IPS-NIHi7 (cell line): ENCODE results near the gene FLYWCH2.
A peak's percentile ranks its signal among the peaks of the same experiment; 100 is the strongest.
"Not testable (repeated sequence)": the region's sequence is repeated elsewhere in the genome, so short reads cannot be mapped to it uniquely, and the experiment has no call there.

Source experiments
- DNase-seq: peaks from one replicate; pipeline ENCODE4 v3.0.0; 2012; ENCODE audit warnings: mixed read lengths; ENCODE audit errors: extremely low spot score

Gene FLYWCH2

GRCh38 chr16:2912330-2913199, 29.6 kb downstream of the FLYWCH2 start:
- no peak for DNase-seq

DNA sequence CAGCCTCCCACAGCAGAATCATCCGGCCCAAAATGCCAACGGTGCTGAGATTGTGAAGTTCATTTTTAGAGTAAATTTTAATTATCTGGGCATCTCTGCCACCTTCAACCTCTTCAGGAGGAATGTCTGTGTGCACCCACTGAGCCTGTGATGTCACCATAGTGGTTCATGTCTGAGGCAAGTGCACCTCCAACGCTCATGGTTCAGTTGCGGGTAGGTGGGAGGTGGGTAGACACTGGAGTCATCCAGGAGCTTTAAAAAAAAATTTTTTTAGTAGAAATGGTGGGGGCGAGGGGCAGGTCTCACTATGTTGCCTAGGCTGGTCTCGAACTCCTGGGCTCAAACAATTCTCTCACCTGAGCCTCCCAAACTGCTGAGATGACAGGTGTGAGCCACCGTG, 30.6 kb downstream of the FLYWCH2 start:
- no peak for DNase-seq

GRCh38 chr16:2914233-2914632, 31.2 kb downstream of the FLYWCH2 start:
- no peak for DNase-seq

GRCh38 chr16:2915196-2915929, 32.3 kb downstream of the FLYWCH2 start:
- no peak for DNase-seq

DNA sequence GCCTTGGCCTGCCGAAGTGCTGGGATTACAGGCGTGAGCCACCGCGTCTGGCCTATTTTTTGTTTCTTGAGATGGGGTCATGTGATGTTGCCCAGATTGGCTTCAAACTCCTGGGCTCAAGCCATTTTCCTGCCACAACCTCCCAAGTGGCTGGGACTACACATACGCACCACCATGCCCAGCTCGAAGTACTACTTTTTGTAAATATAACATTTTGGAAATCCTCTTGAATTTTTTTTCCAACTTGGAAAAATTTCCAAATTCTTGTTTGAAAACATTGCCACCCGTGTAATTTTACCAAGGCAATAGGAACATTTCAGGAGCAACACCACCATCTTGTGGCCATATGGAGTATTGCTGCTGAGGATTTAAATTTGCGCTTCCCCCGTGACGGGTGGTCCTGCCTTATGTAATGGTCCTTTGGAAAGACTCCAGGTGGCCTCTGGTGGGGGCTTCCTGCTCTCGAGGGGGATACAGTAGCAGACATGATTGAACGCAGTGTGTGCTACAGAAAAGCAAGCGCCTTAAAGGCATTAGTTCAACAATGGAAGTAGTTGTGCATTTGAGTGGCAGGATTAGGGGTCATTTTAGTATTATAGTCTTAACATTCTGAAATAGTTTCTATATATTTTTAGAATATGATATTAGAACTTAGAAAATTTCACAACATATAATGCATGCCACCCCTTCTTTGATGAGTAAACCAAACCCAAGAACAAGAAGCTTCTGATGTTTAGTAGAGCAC, 36.7 kb downstream of the FLYWCH2 start:
- DNase-seq: peak; percentile 49

DNA sequence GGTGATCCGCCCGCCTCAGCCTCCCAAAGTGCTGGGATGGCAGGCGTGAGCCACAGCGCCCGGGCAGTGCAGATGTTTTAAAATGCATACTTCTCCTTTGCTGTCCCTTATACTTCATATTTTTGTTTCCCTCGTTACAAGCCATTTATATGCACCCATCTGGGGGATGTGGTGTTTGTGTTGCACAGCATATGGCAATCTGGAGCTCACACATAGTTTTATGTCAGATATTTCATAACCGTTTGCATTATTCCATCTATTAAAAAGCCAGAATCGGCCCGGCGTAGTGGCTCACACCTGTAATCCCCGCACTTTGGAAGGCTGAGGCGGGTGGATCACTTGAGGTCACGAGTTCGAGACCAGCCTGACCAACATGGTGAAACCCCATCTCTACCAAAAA, 40.5 kb downstream of the FLYWCH2 start:
- no peak for DNase-seq

DNA sequence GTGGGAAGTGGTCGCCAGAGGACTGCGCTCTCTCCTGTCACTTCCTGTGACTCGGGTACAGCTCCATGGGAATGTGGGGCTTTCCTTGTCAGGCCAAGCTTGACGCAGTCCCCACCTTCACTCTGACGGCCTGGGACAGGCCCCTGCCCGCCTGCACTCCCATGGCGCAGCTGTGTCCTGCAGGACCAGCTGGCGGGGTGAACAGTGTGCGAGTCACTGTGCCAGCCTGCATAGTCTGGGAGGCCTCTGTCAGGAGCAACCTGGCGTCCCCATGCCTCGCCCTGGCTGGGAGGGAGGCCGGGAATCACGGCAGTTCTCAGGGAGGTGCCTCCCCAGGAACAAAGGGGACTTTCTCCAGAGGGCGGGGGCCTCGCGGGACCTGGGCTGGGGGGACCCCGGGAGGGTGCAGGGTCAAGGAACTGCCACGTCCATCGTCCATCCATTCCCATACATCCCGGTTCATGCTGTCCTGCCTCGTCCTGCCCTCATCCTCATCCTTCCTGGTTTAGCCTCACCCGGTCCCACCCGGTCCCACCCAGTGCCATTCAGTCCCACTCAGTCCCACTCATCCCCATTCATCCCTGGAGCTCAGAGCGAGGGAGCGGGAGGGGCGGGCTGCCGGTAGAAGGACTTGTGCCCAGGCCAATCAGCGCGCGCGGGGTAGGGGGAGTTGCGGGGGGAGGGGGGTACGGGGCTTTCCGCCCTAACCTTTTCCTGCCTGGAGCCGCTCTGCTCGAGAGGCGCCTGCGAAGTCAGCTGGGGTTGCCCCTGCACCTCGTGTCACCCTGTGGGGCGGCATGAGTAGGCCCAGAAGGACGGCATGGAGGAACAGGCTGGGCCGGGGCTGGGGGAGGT, 42.1 kb downstream of the FLYWCH2 start:
- DNase-seq: peak; percentile 74

- no peak for DNase-seq
These were observed 43.1 kb downstream of the FLYWCH2 start for GRCh38 chr16:2925951-2926649.

DNA sequence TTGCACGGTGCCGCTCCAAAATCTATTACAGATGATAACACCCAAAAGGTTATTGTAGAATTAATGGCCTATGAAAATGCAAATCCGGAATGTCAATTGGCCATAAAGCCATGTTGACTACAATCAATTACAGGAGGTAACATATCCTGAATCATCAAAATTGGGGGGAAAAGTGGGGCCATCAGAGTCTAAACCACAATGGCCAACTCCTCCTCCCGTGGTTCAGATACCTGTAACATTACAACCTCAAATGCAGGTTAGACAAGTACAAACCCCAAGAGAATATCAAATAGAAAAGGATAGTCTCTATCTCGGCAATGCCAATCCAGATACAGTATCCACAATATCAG, 43.6 kb downstream of the FLYWCH2 start:
- DNase-seq: no peak

DNA sequence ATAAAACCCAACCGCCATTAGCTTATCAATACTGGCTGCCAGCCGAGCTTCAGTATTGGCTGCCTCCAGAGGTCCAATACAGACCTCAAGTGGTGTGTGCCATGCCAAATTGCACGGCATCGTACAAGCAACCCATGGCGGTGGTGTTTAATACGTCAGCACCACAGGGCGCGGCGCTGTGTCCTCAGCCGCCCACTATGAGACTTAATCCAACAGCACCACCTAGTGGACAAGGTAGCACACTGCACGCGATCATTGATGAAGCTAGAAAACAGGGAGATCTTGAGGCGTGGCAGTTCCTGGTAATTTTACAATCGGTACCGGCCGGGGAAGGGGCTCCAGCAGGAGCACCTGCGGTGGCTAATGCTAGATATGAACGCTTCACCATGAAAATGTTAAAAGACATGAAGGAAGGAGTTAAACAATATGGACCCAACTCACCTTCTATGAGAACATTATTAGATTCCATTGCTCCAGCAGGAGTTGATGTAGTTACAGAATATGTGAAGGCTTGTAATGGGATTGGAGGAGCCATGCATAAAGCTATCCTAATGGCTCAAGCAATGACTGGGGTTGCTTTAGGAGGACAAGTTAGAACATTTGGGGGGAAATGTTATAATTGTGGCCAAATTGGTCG, 44.1 kb downstream of the FLYWCH2 start:
- DNase-seq: peak; percentile 75

- DNase-seq: not testable (repeated sequence)
These were observed 45.1 kb downstream of the FLYWCH2 start for GRCh38 chr16:2928151-2928550.

GRCh38 chr16:2928796-2929195, 45.8 kb downstream of the FLYWCH2 start:
- DNase-seq: no peak

GRCh38 chr16:2929693-2930092, 46.7 kb downstream of the FLYWCH2 start:
- DNase-seq: no peak

- no peak for DNase-seq
These were observed 47.2 kb downstream of the FLYWCH2 start for GRCh38 chr16:2930236-2930635.

- not testable (repeated sequence) for DNase-seq
These were observed 48.4 kb downstream of the FLYWCH2 start for GRCh38 chr16:2931231-2931914.

GRCh38 chr16:2933136-2933535, 50.1 kb downstream of the FLYWCH2 start:
- no peak for DNase-seq

DNA sequence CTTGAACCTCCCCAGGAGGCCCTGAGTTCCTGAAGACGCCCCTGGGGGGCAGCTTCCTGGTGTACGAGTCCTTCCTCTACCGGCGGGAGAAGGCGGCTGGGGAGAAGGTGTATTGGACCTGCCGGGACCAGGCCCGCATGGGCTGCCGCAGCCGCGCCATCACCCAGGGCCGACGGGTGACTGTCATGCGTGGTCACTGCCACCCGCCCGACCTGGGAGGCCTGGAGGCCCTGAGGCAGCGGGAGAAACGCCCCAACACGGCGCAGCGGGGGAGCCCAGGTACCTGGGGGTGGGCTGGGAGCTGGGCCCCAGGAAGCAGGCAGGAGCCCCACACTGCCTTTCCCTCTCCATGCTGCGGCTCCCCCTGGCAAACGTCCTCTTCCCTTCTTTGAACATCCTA, 50.7 kb downstream of the FLYWCH2 start:
- no peak for DNase-seq

DNA sequence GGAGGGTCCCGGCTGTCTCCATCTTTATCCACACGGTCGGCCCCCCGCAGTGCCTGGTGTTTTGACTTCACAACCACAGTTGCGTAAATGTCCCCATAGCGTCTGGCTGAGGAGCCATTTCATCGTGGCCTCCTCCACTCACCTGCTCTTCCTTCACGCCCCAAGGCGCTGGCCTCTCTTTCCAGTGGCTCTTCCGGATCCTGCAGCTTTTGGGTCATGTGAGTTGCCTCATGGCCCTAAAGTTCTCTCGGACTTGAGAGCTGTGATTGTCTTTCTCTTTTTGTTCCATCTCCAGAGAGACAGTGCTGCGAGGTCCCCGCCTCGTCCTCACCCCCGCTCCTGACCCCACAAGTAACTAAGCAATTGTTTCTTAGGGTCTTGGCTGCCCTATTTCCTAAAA, 51.4 kb downstream of the FLYWCH2 start:
- no peak for DNase-seq

DNA sequence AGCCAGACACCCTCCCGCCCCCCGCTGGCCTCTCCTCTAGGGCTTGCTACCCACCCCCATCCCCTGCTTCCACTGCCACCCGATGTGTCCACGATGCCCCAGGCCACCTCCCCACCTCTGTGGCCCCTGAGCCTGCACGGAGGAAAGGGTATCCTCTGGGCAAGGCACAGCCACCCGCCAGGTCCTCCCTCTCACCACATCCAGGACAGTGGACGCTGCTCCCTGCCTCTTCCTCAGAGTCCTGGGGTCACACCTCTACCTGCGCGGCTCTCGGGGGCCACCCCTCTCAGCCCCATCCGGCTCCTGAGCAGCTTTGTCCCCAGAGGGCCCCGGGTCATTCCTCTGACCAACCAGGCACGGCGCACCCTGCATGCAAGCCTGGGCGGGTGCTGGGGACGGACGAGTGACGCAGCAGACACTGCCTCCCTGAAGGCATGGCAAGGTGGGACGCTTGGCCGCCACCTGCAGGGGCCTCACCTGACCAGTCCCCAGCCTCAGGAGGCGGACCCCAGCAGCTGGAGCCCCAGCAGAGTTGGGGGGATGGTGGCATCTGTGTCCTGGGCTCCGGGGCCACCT, 53.5 kb downstream of the FLYWCH2 start:
- DNase-seq: no peak
